ENCODE results near the gene NUBP2.
A peak's percentile ranks its signal among the peaks of the same experiment; 100 is the strongest.

Gene NUBP2

DNA sequence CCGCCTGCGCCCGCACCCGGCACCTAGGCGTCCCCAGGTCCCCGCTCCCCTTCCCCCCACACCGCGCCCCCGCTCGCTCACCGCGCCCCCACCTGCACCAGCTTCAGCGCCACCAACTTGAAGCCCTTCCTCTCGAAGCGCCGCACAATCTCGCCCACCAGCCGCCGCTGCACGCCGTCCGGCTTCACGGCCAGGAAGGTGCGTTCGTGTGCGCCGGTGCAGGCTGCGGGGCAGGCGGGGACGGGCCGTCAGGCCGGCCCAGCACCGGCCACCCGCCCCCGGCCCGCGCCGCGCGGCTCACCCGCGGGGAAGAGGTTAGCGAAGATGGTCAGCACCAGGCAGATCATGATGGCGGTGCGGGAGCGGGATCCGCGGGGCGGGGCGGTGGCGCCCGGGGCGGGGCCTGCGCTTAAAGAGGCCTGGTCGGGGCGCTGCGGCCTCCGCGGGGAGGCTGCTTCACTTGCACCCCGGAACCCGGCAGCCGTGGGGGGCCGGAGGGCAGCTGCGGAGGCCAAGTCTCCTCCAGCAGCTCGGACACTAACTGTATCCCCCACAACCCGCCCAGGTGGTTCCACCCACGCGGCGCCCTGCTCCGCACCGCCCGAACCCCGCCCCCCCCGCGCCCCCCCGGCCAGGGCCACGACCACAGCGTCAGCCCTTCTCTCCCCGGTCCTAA lies 11.4 kb upstream of the NUBP2 start, which contains the start of gene NME3 (continued):
- TF ChIP-seq, protein P1, sequence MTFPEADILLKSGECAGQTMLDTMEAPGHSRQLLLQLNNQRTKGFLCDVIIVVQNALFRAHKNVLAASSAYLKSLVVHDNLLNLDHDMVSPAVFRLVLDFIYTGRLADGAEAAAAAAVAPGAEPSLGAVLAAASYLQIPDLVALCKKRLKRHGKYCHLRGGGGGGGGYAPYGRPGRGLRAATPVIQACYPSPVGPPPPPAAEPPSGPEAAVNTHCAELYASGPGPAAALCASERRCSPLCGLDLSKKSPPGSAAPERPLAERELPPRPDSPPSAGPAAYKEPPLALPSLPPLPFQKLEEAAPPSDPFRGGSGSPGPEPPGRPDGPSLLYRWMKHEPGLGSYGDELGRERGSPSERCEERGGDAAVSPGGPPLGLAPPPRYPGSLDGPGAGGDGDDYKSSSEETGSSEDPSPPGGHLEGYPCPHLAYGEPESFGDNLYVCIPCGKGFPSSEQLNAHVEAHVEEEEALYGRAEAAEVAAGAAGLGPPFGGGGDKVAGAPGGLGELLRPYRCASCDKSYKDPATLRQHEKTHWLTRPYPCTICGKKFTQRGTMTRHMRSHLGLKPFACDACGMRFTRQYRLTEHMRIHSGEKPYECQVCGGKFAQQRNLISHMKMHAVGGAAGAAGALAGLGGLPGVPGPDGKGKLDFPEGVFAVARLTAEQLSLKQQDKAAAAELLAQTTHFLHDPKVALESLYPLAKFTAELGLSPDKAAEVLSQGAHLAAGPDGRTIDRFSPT (tag by site-specific recombination; IDR thresholded peaks at IDR 0.05), result no peak
- TF ChIP-seq ZNF112 (tag by site-specific recombination; IDR thresholded peaks at IDR 0.05), result no peak
- no peak for TF ChIP-seq ZNF248 (tag by site-specific recombination; IDR thresholded peaks at IDR 0.05)
- no peak for TF ChIP-seq ZNF211 (tag by site-specific recombination; IDR thresholded peaks at IDR 0.05; ENCODE audit: low read depth)
- peak; percentile 55; the same call in 1 of the 2 replicates for TF ChIP-seq KLF10 (tag by site-specific recombination; IDR thresholded peaks at IDR 0.05)
- TF ChIP-seq ZNF23 (tag by site-specific recombination; IDR thresholded peaks at IDR 0.05; ENCODE audit: borderline replicate concordance), result no peak
- no peak for TF ChIP-seq ZNF626 (tag by site-specific recombination; IDR thresholded peaks at IDR 0.05)
- no peak for TF ChIP-seq ZNF335 (tag by site-specific recombination; conservative IDR thresholded peaks at IDR 0.05)
- no peak for TF ChIP-seq ZNF76 (tag by site-specific recombination; IDR thresholded peaks at IDR 0.05; ENCODE audit: borderline replicate concordance, low read depth)
- TF ChIP-seq ZBTB21 (tag by site-specific recombination; IDR thresholded peaks at IDR 0.05), result no peak
- no peak for TF ChIP-seq BCL11A (tag by site-specific recombination; IDR thresholded peaks at IDR 0.05; ENCODE audit: low read depth)
- TF ChIP-seq KLF16 (tag by site-specific recombination; IDR thresholded peaks at IDR 0.05), result no peak
- TF ChIP-seq ZNF610 (tag by site-specific recombination; IDR thresholded peaks at IDR 0.05; ENCODE audit: borderline replicate concordance), result no peak
- peak; percentile 74 for TF ChIP-seq SP3 (tag by site-specific recombination; IDR thresholded peaks at IDR 0.05)
- no peak for TF ChIP-seq ZNF2 (tag by site-specific recombination; IDR thresholded peaks at IDR 0.05)
- no peak for TF ChIP-seq ZNF776 (tag by site-specific recombination; IDR thresholded peaks at IDR 0.05; ENCODE audit: borderline replicate concordance)
- peak; percentile 60; the same call in 1 of the 2 replicates for TF ChIP-seq ZFHX2 (tag by site-specific recombination; conservative IDR thresholded peaks at IDR 0.05)
- no peak for TF ChIP-seq OVOL3 (tag by site-specific recombination; IDR thresholded peaks at IDR 0.05)
- TF ChIP-seq, protein P2, sequence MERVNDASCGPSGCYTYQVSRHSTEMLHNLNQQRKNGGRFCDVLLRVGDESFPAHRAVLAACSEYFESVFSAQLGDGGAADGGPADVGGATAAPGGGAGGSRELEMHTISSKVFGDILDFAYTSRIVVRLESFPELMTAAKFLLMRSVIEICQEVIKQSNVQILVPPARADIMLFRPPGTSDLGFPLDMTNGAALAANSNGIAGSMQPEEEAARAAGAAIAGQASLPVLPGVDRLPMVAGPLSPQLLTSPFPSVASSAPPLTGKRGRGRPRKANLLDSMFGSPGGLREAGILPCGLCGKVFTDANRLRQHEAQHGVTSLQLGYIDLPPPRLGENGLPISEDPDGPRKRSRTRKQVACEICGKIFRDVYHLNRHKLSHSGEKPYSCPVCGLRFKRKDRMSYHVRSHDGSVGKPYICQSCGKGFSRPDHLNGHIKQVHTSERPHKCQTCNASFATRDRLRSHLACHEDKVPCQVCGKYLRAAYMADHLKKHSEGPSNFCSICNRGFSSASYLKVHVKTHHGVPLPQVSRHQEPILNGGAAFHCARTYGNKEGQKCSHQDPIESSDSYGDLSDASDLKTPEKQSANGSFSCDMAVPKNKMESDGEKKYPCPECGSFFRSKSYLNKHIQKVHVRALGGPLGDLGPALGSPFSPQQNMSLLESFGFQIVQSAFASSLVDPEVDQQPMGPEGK (tag by site-specific recombination; IDR thresholded peaks at IDR 0.05), result peak; percentile 88
- TF ChIP-seq ZNF624 (tag by site-specific recombination; IDR thresholded peaks at IDR 0.05), result no peak
- TF ChIP-seq ZNF155 (tag by site-specific recombination; IDR thresholded peaks at IDR 0.05), result no peak
- TF ChIP-seq, protein P3, sequence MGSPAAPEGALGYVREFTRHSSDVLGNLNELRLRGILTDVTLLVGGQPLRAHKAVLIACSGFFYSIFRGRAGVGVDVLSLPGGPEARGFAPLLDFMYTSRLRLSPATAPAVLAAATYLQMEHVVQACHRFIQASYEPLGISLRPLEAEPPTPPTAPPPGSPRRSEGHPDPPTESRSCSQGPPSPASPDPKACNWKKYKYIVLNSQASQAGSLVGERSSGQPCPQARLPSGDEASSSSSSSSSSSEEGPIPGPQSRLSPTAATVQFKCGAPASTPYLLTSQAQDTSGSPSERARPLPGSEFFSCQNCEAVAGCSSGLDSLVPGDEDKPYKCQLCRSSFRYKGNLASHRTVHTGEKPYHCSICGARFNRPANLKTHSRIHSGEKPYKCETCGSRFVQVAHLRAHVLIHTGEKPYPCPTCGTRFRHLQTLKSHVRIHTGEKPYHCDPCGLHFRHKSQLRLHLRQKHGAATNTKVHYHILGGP (tag by site-specific recombination; IDR thresholded peaks at IDR 0.05), result no peak
- no peak for TF ChIP-seq SCRT1 (tag by site-specific recombination; IDR thresholded peaks at IDR 0.05; ENCODE audit: borderline replicate concordance)
- peak; percentile 9; the same call in 1 of the 2 replicates for TF ChIP-seq ZBTB20 (tag by site-specific recombination; IDR thresholded peaks at IDR 0.05)
- TF ChIP-seq MEIS1 (CRISPR knock-in tag; IDR thresholded peaks at IDR 0.05; ENCODE audit: borderline replicate concordance), result no peak
- TF ChIP-seq, protein P4, sequence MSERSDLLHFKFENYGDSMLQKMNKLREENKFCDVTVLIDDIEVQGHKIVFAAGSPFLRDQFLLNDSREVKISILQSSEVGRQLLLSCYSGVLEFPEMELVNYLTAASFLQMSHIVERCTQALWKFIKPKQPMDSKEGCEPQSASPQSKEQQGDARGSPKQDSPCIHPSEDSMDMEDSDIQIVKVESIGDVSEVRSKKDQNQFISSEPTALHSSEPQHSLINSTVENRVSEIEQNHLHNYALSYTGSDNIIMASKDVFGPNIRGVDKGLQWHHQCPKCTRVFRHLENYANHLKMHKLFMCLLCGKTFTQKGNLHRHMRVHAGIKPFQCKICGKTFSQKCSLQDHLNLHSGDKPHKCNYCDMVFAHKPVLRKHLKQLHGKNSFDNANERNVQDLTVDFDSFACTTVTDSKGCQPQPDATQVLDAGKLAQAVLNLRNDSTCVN (tag by site-specific recombination; optimal IDR thresholded peaks at IDR 0.05), result no peak
- no peak for TF ChIP-seq KLF7 (tag by site-specific recombination; IDR thresholded peaks at IDR 0.05; ENCODE audit: borderline replicate concordance)
- no peak for TF ChIP-seq ZNF768 (tag by site-specific recombination; IDR thresholded peaks at IDR 0.05)
- TF ChIP-seq ZNF324 (tag by site-specific recombination; IDR thresholded peaks at IDR 0.05), result no peak
- TF ChIP-seq ZSCAN16 (tag by site-specific recombination; IDR thresholded peaks at IDR 0.05), result no peak
- TF ChIP-seq SCRT2 (tag by site-specific recombination; IDR thresholded peaks at IDR 0.05), result no peak
- TF ChIP-seq, protein P5, sequence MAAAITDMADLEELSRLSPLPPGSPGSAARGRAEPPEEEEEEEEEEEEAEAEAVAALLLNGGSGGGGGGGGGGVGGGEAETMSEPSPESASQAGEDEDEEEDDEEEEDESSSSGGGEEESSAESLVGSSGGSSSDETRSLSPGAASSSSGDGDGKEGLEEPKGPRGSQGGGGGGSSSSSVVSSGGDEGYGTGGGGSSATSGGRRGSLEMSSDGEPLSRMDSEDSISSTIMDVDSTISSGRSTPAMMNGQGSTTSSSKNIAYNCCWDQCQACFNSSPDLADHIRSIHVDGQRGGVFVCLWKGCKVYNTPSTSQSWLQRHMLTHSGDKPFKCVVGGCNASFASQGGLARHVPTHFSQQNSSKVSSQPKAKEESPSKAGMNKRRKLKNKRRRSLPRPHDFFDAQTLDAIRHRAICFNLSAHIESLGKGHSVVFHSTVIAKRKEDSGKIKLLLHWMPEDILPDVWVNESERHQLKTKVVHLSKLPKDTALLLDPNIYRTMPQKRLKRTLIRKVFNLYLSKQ (tag by site-specific recombination; IDR thresholded peaks at IDR 0.05; ENCODE audit: borderline replicate concordance), result no peak
- TF ChIP-seq SALL2 (tag by site-specific recombination; IDR thresholded peaks at IDR 0.05; ENCODE audit: borderline replicate concordance), result no peak
- TF ChIP-seq ZNF433 (tag by site-specific recombination; IDR thresholded peaks at IDR 0.05; ENCODE audit: low read depth), result no peak

Measured in HEK293 (cell line).